Measurements from ENCODE around the gene SOX2.

Gene SOX2

DNA sequence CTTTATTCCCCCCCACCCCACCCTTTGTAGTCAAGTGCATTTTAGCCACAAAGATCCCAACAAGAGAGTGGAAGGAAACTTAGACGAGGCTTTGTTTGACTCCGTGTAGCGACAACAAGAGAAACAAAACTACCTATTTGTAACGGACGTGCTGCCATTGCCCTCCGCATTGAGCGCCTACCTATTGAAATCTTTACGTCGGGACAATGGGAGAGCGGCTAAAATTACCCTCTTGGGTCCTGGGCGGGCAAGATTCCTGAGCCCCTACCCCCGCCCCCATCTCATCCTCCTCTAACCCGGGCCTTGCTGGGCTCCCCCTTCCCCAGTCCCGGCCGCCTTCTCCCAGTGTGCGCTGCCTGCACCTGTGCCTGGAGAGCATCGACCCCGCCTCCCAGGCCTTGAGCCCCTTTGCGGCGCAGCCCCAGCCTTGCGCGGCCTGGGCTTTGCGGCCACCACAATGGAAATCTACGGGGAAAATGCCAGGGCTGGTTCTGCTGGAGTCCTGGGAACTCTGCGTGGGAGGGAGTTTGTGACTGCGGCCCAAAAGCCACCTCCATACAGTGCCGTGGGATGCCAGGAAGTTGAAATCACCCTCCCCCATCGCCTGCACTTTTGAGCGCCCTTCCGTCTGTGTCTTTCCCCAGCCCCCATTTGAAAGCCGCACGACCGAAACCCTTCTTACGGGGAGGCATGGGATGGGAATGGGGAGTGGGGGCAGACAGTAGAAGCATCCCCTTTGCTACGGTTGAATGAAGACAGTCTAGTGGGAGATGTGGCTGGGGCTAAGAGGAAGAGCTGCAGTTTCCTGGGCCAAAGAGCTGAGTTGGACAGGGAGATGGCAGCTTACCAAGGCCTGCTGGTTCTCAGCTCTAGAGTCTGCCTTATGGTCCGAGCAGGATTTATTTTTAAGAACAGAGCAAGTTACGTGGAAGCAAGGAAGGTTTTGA, 1.1 kb upstream of the SOX2 start:
- Mint-ChIP-seq H3K4me1 (peaks cover 5% of the 10 kb centered on the region), H3K36me3 (ENCODE audit: insufficient read depth) (peaks cover 3% of the 10 kb centered on the region), H3K4me3 (no peak overlapping the region), H3K27me3 (peaks cover 56% of the 10 kb centered on the region), H3K9me3 (no peaks in the 10 kb centered on the region), H3K27ac (ENCODE audit: low read depth) (no peak overlapping the region)
- ATAC-seq (replicated peaks; ENCODE audit: extremely low read depth, poor library complexity, severe bottlenecking) = no peak
- DNase-seq (ENCODE audit: low spot score in 2 of 2) = no peak

DNA sequence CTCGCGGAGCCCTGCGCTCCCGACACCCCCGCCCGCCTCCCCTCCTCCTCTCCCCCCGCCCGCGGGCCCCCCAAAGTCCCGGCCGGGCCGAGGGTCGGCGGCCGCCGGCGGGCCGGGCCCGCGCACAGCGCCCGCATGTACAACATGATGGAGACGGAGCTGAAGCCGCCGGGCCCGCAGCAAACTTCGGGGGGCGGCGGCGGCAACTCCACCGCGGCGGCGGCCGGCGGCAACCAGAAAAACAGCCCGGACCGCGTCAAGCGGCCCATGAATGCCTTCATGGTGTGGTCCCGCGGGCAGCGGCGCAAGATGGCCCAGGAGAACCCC, 464 bp downstream of the SOX2 start:
- Mint-ChIP-seq H3K27ac (ENCODE audit: low read depth) (no peak overlapping the region), H3K9me3 (no peaks in the 10 kb centered on the region), H3K4me1 (peaks cover 5% of the 10 kb centered on the region), H3K27me3 (peaks cover 58% of the 10 kb centered on the region), H3K4me3 (no peak overlapping the region), H3K36me3 (ENCODE audit: insufficient read depth) (peaks cover 3% of the 10 kb centered on the region)
- ATAC-seq (replicated peaks; ENCODE audit: extremely low read depth, poor library complexity, severe bottlenecking) = no peak
- DNase-seq (ENCODE audit: low spot score in 2 of 2) = no peak

DNA sequence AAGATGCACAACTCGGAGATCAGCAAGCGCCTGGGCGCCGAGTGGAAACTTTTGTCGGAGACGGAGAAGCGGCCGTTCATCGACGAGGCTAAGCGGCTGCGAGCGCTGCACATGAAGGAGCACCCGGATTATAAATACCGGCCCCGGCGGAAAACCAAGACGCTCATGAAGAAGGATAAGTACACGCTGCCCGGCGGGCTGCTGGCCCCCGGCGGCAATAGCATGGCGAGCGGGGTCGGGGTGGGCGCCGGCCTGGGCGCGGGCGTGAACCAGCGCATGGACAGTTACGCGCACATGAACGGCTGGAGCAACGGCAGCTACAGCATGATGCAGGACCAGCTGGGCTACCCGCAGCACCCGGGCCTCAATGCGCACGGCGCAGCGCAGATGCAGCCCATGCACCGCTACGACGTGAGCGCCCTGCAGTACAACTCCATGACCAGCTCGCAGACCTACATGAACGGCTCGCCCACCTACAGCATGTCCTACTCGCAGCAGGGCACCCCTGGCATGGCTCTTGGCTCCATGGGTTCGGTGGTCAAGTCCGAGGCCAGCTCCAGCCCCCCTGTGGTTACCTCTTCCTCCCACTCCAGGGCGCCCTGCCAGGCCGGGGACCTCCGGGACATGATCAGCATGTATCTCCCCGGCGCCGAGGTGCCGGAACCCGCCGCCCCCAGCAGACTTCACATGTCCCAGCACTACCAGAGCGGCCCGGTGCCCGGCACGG, 991 bp downstream of the SOX2 start:
- H3K36me3 Mint-ChIP-seq (ENCODE audit: insufficient read depth) = peaks cover 3% of the 10 kb centered on the region
- ATAC-seq (replicated peaks; ENCODE audit: extremely low read depth, poor library complexity, severe bottlenecking) (no peak), DNase-seq (ENCODE audit: low spot score in 2 of 2) (no peak)
- peak overlapping the region; percentile 29 for H3K4me3 Mint-ChIP-seq
- no peaks in the 10 kb centered on the region for H3K9me3 Mint-ChIP-seq
- peaks cover 58% of the 10 kb centered on the region for H3K27me3 Mint-ChIP-seq
- H3K4me1 Mint-ChIP-seq = peaks cover 5% of the 10 kb centered on the region
- no peak overlapping the region for H3K27ac Mint-ChIP-seq (ENCODE audit: low read depth)

DNA sequence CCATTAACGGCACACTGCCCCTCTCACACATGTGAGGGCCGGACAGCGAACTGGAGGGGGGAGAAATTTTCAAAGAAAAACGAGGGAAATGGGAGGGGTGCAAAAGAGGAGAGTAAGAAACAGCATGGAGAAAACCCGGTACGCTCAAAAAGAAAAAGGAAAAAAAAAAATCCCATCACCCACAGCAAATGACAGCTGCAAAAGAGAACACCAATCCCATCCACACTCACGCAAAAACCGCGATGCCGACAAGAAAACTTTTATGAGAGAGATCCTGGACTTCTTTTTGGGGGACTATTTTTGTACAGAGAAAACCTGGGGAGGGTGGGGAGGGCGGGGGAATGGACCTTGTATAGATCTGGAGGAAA, 1.5 kb downstream of the SOX2 start:
- Mint-ChIP-seq H3K27ac (ENCODE audit: low read depth) (no peak overlapping the region), H3K27me3 (peaks cover 58% of the 10 kb centered on the region), H3K4me1 (peaks cover 5% of the 10 kb centered on the region), H3K36me3 (ENCODE audit: insufficient read depth) (peaks cover 3% of the 10 kb centered on the region), H3K9me3 (no peaks in the 10 kb centered on the region), H3K4me3 (peak overlapping the region; percentile 29)
- DNase-seq (ENCODE audit: low spot score in 2 of 2) (no peak), ATAC-seq (replicated peaks; ENCODE audit: extremely low read depth, poor library complexity, severe bottlenecking) (no peak)

DNA sequence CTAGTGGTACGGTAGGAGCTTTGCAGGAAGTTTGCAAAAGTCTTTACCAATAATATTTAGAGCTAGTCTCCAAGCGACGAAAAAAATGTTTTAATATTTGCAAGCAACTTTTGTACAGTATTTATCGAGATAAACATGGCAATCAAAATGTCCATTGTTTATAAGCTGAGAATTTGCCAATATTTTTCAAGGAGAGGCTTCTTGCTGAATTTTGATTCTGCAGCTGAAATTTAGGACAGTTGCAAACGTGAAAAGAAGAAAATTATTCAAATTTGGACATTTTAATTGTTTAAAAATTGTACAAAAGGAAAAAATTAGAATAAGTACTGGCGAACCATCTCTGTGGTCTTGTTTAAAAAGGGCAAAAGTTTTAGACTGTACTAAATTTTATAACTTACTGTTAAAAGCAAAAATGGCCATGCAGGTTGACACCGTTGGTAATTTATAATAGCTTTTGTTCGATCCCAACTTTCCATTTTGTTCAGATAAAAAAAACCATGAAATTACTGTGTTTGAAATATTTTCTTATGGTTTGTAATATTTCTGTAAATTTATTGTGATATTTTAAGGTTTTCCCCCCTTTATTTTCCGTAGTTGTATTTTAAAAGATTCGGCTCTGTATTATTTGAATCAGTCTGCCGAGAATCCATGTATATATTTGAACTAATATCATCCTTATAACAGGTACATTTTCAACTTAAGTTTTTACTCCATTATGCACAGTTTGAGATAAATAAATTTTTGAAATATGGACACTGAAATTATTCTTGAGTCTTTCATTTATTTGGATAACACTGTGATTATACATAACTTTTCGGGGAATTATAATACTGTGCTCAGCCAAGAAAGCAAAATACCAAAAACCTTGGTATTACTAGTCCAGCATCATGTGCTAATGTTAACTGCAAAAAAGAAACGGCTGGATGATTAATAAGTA, 2.2 kb downstream of the SOX2 start:
- Mint-ChIP-seq H3K27ac (ENCODE audit: low read depth) (no peak overlapping the region), H3K4me1 (peaks cover 5% of the 10 kb centered on the region), H3K36me3 (ENCODE audit: insufficient read depth) (peaks cover 3% of the 10 kb centered on the region), H3K9me3 (no peaks in the 10 kb centered on the region), H3K27me3 (peaks cover 62% of the 10 kb centered on the region), H3K4me3 (no peak overlapping the region)
- no peak for DNase-seq (ENCODE audit: low spot score in 2 of 2)
- no peak for ATAC-seq (replicated peaks; ENCODE audit: extremely low read depth, poor library complexity, severe bottlenecking)

DNA sequence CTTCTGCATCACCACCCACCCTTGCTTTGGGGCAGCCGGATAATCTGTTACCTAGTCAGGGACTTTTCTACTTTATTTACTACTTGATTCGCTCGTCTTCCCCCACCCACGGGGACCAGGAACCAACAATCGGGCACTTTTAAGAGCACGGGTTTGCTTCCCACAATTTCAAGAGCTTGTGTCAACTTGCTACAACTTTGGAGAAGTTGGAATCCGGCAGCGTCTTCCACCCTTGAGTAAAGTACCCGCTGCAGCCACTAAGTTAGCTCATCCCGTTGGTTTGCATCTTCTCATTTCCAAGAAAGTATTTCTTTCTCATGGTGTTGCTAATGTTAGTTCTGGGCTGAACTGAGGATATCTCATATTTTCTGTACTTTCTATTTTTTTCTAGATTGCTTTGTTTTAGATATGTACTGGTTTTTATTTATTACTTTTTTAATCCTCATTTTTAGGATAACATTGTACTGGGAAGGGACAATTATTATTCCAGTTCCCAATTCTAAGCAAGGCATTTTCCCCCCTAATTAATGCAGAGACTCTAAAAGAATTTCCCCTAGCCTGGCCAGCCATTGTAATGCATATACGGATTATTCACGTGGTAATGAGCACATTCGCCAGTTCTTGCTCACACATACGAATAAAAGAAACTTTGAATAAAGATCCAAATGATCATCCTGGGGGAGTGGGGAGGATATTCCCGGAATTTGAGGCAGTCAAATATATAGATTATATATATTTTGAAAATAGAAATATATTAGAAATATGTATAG, 4.0 kb downstream of the SOX2 start:
- ATAC-seq (replicated peaks; ENCODE audit: extremely low read depth, poor library complexity, severe bottlenecking) (no peak), DNase-seq (ENCODE audit: low spot score in 2 of 2) (no peak)
- H3K4me3 Mint-ChIP-seq = no peak overlapping the region
- H3K27ac Mint-ChIP-seq (ENCODE audit: low read depth) = no peak overlapping the region
- peaks cover 3% of the 10 kb centered on the region for H3K36me3 Mint-ChIP-seq (ENCODE audit: insufficient read depth)
- H3K4me1 Mint-ChIP-seq = no peaks in the 10 kb centered on the region
- peaks cover 80% of the 10 kb centered on the region for H3K27me3 Mint-ChIP-seq
- H3K9me3 Mint-ChIP-seq = no peaks in the 10 kb centered on the region

DNA sequence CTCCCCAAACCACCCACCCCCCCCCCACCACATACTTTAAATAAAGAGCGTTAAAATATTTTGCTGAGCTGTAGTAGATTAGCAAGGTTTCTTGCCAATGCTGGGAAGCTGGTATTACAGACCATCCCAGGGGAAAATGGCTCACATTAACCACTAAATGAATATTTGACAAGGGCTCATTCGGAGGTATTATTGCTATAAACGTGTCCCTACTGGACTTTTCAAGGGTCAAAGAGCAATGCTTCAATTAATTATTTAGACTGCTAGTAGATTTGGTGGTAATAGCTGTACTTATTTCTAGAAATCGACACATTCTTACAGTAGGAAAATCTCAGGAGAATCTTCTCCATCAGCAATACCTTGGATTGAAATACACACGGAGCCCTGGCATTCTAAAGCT, 5.2 kb downstream of the SOX2 start:
- DNase-seq (ENCODE audit: low spot score in 2 of 2) (no peak), ATAC-seq (replicated peaks; ENCODE audit: extremely low read depth, poor library complexity, severe bottlenecking) (no peak)
- peaks cover 92% of the 10 kb centered on the region for H3K27me3 Mint-ChIP-seq
- H3K36me3 Mint-ChIP-seq (ENCODE audit: insufficient read depth) = peaks cover 6% of the 10 kb centered on the region
- no peak overlapping the region for H3K4me3 Mint-ChIP-seq
- peaks cover 2% of the 10 kb centered on the region for H3K9me3 Mint-ChIP-seq
- no peaks in the 10 kb centered on the region for H3K4me1 Mint-ChIP-seq
- no peak overlapping the region for H3K27ac Mint-ChIP-seq (ENCODE audit: low read depth)

DNA sequence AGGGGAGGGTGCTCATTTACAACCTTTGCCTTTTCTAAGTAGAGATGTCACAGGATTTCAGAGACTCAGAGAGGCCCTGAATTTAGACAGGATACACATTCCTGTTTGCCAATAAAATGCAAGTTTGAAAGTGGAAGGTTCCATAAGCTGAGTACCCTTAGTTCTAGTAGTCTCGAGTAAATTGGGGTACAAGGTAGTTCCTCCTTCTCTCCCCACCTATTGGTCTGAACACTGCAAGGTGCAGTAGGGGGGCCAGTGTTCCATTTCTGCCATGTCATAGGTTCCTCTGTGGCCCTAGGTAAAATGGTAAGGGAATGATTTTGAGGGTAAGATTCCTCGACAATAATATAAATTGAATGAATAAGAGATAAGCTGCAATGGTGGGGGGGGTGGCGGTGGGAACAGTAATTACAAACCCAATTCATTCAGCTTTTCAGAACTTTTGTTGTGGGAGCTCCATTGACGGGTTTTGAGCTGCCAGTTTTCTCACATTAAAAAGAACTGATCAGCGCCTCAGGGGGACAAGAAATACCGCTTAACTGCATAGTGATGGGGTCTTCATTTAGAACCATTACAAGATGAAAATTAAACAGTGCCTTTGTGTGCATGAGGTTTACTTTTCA, 5.9 kb downstream of the SOX2 start:
- peaks cover 6% of the 10 kb centered on the region for H3K36me3 Mint-ChIP-seq (ENCODE audit: insufficient read depth)
- peaks cover 5% of the 10 kb centered on the region for H3K9me3 Mint-ChIP-seq
- no peak overlapping the region for H3K27ac Mint-ChIP-seq (ENCODE audit: low read depth)
- H3K27me3 Mint-ChIP-seq = peaks cover 99% of the 10 kb centered on the region
- DNase-seq (ENCODE audit: low spot score in 2 of 2) = no peak
- no peak overlapping the region for H3K4me3 Mint-ChIP-seq
- H3K4me1 Mint-ChIP-seq = no peaks in the 10 kb centered on the region
- no peak for ATAC-seq (replicated peaks; ENCODE audit: extremely low read depth, poor library complexity, severe bottlenecking)

DNA sequence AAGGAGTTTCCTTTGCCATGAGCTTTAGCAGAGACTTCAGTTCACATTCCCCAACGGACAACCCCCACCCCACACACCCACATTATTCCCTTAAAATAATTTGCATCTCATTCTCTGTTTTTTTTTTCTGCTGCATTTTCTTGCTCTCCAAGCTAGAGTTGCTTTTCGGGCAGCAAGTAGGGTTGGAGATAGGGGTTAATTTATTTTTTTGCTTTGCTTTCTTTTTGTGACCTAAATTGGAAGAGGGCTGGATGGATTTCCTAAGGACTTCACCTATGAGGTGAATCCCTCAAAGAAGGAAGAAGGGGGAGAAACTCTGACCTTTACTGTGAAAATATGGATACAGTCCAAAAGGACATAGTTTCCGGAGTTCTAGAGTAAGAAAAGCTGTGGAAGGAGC, 6.6 kb downstream of the SOX2 start:
- Mint-ChIP-seq H3K9me3 (peaks cover 8% of the 10 kb centered on the region), H3K27ac (ENCODE audit: low read depth) (no peak overlapping the region), H3K36me3 (ENCODE audit: insufficient read depth) (peaks cover 3% of the 10 kb centered on the region), H3K4me1 (no peaks in the 10 kb centered on the region), H3K27me3 (peaks cover 99% of the 10 kb centered on the region), H3K4me3 (no peak overlapping the region)
- DNase-seq (ENCODE audit: low spot score in 2 of 2) (no peak), ATAC-seq (replicated peaks; ENCODE audit: extremely low read depth, poor library complexity, severe bottlenecking) (no peak)

DNA sequence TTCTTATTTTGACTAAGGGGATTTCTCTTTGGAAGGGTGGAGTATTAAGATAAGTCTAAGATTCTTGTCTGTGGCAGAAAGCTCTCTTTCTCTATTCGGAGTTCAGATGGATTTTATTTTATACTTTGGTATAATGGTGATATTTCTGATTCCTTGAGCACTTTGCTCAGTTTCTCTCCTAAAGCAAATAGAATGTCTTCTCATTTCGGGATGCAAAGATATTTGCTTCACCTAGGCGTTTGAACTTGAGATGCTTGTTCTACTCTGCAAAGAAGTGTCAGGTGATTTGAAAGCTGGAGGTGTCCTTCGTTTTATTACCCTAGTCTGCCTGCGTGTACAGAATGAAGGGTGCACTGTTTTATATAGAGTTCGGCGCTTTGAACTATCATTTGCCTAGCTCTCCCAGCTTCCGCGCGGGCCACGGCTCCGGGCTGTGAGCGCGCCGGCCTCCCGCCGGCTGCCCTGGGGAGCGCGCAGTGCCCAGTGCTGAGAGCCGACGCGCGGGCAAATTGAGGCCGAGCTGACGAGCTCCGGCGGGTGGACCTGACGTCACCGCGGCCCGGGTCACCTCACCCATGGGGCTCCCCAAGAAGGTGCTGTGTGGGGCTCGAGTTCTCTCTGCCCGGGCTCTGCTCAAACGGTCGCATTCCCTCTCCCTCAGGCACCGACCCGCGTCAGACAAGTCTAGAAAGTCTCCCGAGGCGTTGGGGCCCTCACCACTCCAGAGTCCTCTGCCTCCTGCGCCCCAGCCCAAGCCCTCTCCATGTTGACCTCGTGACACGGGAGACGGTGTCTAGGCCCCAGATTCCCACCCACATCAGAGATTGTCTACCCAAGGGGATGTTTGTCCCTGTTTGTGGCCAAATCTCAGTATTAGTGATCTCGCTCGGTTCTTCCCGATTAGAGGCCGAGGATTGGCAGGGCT, 7.5 kb downstream of the SOX2 start:
- Mint-ChIP-seq H3K4me3 (no peak overlapping the region), H3K36me3 (ENCODE audit: insufficient read depth) (peaks cover 8% of the 10 kb centered on the region), H3K27ac (ENCODE audit: low read depth) (no peak overlapping the region), H3K4me1 (no peaks in the 10 kb centered on the region), H3K9me3 (peaks cover 16% of the 10 kb centered on the region), H3K27me3 (peaks cover 99% of the 10 kb centered on the region)
- ATAC-seq (replicated peaks; ENCODE audit: extremely low read depth, poor library complexity, severe bottlenecking) = no peak
- DNase-seq (ENCODE audit: low spot score in 2 of 2) = no peak

All from central memory CD8-positive, alpha-beta T cell (primary cell).